DMS 273 (cell line): ENCODE measurements around the gene TLE3.

ENCODE experiments used
- DNase-seq: peaks from one replicate; lab custom pipeline; 2025; ENCODE audit not compliant: unreplicated experiment; lab: John Stamatoyannopoulos, UW

TLE3 gene

DNA sequence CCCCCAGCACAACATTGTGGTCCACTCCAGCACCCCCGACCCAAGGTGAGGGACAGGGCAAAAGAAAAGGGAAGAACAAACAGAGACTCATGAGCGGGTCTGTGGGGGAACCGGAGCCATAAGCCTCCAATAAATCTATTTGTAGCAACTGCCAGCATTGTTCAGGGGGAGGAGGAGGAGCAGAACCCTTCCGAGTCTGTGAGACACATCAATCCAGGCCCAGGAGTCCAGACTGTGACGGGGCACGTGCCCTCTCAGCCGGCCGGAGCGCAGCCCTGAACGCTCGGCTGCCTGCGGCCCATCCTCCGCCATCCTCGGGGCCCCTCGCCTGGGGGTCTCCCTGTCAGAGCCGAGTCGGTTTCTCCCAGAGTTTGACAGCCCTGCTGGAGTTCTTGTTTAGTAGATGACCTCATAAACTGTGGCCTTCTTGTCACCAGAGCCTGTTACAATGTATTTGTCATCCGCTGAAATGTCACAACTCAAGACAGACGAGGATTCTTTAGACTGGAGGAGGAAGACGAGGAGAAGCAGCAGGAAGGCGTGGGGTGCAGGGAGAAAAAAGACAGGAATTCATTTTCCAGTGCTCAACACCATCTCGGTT, 47.9 kb downstream of the TLE3 start:
- DNase-seq, result no peak

DNA sequence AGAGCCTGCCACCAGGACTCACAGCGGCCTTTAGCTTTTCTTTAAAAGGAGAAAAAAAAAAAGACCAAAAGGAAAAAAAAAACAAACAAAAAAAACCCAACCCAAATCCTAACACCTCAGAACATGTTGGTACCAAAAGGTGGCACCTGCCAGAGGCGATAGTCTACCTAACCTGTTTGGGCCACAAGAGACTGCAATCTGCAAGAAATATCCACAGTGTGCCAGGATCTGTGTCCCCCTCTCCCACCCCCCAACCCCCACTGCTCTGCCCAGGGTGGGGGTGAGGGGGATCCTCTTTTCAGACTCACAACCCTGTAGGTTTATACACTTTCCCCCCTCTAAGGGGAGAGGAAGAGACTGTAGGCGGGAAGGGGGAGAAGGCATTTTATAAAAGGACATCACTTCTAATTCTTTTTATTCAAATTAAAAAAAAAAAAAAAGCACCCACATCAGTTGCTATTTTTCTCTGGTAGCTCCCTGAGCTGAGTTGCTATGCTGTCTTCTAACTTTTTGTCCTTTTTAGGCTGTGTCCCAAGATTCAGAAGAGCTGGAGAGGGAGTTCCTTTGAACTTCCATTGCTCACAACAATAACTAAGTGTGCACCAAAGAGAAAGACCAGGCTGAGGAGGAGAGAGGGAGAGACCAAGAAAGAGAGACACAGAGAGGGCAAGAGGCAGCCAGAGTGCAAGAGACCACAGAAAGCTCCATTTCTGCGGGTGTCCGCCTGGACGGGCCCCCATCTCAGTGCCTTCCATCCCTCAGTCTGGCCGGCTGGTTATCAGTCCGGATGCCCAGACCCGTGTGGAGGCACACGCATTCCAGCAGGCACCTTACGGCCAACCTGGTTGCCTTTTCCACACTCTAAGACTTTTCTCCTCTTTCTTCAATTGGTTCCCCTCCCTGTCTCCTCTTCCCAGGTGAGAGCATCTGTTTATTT, 48.9 kb downstream of the TLE3 start:
- DNase-seq, result no peak

DNA sequence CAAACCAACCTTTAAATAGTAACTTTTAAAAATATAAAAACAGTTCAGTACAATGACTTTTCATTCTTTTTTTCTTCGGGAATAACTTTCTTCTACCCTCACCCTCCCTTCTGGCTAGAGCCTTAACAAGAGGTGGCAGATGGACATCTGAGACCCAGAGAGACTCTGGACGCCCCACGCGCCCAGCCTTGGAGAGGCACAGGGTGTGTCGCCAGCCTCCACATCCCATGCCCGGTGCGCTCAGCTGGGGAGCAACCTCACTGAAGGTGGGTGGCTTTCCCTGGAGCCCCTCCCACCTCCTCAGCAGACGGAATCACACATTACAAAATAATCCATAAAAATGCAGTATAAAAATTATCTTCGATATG, 49.5 kb downstream of the TLE3 start:
- DNase-seq, result peak; percentile 12

DNA sequence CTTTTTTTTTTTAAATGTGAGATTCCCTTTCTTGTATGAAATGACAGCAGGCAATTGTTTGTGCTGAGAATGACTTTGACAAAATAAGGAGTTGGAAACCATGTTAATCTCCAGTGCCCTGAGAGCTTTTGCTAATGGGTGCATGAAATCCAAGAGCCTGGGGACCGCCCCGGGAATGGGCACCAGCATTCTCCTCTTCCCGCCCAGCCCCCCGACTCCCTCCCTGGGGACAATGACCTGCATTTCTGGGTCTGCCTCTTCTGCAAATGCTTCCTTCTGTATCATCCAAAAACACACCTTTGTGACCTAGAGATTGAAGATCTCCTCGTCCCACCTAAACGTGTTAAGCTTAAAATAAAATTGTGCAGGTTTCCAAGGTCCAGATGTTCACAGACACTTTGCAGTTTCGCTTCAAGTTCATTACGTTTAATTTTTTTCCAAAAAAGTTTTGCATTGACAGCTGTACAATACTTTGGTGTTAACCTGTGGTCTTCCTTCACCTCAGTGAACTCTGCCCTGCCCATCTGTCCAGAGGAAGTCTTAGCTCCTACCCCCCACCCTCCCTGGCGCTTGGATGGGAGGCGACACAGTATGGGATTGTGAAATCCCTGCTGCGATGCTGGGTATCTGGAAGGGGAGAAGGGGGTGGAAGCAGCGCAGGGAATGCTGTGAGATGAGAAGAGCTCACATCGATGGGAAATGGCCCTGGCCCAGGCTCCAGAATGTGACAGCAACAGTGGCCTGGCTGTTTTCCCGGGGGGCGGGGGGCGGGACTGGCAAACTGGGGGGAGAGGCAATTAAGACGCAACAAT, 50.1 kb downstream of the TLE3 start:
- peak; percentile 9 for DNase-seq

DNA sequence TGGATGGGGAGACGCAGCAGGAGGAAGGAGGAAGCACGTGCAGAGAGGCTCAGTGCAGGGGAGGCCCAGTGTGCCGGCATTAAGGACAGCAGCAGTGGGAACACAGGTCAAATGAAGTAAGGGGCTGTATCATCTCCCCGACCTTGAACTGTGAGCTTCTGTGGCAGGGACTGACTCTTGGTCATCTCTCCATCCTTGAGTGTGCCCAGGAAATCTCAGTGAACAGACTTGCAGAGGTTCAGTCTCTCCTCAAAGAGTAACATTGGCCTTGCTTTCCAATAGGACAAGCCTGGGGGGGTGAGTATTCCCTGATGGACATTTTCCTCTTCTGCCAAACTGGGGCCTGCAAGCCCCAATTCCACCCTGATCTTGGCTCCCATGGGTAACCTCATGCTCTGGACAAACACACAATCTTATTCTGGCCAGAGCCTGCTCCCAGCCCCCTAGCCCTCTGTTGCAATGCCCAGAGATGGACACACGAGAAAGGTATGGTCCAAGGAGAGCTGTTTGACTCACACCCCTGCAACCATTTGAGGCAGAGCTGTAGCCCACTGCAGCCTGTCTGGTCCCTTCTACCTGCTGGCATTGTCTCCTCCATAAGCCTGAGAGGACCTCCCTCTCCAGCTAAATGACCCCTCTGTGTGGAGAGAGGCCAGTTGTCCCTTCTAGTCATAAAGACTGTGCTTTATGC, 50.9 kb downstream of the TLE3 start:
- DNase-seq, result no peak

DNA sequence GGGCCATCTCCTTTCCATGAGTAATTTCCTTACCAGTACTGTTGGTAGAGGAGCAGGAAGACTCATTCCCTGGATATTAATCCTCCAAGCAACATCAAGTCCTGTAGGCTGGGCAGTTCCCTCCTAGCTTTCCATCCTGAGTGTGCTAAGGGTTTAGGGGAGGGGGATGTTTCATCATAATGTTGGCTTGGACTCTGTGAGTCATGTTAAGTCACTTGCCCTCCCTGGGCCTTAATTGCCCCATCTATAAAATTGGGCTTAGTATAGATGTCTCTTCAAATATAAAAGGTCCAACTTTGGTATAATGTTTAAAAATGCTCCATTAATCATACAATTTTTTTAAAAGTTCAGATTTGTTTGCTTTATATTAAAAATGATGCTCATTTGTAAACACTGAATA, 52.7 kb downstream of the TLE3 start:
- DNase-seq, result no peak

DNA sequence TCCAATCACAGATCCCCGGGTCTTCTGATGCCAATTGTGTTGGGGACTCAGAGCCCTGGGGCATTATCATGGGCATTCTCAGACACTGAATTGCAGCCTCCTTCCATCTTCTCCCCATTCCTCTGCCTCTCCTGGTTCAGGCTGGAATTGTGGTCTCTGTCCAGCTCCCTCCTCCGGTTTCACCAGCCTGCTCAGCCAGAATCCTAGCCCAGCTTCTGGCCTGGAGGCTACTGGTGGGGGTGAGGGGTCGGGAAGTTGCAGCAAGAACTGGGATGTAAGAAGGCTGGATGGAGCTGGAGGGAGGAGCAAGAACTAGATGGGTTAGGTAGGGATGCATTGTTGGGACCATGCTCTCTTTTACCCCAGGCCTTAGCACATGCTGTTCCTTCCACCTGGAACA, 53.5 kb downstream of the TLE3 start:
- no peak for DNase-seq

DNA sequence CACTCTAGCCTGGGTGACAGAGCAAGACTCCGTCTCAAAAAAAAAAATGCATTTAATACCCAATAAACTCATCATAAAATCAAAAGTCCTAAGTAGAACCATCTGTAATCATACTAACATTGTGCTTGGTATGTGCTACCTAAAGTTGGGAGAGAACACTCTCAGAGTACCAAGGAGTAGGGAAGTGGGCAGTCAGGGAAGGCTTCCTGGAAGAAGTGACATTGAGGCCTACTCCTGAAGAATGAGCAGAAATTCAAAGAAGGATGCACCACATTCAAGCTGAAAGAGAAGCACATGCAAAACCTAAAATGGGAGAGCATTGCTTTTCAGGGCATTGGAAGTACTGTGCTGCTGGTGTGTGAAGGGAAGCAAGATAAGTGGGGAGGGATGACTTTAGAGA, 54.1 kb downstream of the TLE3 start:
- no peak for DNase-seq

DNA sequence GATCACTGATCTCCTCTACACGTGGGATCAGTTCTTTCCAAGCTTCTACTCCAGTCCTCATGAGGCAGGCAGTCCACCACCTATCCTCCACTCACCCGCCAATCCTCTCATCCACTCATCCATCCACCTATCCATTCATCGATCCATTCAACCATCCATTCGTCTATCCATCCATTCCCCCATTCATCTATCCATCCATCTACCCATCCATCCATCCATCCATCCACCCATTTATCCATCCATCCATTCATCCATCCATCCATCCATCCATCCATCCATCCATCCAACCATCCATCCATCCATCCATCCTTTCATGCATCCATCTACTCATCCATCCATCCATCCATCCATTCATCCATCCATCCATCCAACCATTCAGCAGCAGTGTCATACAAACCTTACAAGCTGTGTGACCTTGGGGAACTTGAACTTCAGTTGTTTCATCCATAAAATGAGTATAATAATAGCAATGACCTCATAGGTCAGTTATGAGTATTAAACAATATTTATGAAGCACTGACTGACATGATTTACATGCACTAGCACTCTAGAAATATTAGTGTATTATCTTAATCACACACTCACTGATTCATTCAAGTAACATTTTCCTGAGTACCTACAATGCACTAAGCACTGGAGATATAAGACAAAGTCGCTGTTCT, 55.0 kb downstream of the TLE3 start:
- no peak for DNase-seq

DNA sequence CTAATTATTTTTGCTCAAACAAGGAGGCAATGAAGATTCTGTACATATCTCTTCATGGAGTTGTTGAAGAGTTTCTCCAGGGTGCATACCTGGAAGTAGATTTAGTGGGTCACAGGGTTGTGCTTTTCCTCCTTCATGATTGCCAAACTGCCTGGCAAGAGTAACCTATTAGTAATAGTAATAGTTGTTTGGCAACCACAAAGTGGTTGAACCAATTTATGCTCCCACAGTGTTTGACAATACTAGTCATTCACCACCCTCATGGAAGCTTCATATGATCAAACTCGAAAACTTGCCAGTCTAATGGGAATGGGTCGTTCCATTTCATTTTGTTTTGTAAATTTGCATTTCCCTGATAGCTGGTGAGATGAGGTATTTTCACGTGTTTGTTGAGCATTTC, 57.8 kb downstream of the TLE3 start:
- no peak for DNase-seq

DNA sequence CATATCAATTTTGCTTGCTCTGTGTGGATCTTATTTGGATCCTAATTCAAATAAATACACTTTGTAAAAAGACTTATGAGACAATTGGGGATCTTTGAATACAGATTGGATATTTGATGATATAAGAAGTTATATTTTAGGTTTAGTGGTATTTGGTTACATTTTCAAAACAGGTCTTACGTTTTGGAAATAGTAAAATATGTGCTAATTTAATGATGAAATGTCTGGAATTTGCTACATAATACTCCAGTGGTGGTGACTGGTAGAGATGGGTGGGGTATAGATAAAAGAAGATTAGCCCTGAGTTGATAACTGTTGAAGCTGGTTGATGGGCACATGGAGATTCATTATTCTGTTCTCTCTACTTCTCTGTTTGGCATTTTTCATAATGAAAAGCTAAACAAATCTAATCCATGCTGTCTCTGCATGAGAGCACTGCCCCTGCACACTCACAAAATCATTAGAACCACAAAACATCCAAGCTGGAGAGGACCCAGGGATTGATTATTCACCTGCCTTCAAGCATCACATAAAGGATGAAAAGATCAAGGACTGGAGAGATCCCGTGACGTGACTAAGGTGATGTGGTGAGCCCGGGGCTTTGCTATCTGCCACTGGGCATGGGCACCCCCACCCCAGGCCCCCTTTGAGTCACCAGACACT, 58.9 kb downstream of the TLE3 start:
- DNase-seq, result no peak

DNA sequence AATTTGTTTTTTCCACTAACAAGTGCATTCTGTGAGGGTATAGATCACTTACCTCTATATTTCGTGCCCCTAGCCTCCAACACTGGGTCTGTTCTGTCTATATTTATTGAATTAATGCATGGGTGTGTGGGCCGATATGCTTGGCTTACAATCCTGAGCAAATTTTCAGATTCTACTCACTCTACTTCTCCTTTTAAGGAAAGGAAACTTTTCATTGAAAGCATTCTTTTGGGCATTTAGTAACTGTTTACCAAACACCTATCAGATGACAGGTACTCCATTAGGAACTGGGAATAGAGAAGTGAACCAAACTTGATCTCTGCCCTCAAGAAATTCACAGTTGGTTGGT, 60.5 kb downstream of the TLE3 start:
- DNase-seq, result no peak

DNA sequence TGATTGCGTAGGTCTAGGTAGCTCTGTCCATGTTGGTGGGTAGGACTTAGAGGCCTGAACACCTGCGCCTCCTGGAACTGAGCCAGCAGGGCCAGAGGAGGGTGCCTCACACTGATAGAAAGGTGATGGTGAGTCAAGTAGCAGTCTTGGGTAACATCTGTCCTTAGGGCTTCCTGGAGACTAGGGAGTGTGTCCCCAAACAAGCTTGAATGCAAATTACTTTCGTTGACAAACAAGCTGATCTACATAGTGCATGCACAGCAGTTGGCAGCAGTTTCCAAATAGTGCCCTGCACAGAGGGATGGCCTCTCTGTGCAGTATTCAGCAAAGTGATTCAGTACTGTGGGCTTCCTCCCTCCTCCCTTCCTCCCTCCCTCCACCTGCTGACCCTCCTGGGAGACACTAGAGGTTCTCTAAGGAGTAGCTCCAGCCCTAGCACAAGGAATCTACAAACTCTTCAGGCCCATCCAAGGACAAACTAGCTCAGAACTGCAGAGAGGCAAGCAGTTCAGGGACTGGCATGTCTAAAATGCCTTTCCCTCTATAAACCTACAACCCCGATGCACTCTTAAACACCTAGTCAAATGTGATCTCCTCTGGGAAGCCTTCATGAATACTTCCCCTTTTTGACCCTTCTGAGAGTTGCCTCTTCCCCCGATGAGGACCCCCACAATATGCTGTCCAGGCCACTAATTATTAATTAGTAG, 61.0 kb downstream of the TLE3 start:
- DNase-seq, result peak; percentile 50

DNA sequence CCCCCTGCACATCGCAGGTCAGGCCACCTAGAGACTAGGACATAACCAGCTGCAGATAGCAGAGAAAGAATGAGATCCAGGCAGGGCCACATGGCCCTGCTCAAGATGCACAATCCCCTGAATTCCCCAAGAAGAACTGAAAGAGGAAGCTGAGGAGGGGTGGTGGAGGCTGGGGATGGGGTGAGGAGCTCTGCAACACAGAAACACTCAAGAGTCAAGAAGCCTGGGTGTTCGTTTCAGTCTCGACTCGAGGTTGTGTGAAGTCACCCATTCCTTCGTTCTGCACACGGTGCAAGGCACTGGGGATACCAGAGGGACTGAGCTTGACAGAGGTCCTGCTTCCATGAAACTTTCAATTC, 62.0 kb downstream of the TLE3 start:
- no peak for DNase-seq

DNA sequence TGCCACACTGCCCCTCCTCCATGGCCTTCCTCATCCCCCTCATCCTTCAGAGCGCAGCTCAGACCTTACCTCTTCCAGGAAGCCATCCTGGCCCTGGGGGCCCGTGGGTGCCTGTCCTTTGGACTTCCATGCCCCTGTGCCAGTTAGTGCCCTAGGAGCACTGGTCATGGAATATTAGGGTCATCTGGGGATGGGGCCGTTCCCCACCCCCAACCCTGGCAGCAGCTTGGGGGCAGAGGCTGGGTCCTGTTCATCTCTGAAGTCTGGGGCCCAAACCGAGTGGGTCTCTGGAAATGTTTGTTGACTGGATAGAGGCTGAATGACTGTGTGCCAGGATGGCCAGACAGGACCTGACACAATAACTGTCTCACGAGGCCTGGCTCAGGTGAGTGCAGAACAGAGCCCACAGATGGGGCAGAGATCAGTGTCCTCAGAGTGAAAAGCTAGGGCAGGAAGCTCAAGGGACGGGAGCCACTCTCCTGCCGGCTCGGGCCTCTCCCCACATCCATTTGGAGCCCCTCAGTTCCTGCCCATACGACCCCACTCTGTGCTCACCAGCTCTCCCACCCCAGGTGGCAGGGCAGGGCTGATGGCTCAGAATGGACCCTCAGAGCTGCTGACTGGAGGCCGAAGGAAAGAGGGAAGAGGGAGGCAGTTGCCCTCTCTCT, 62.5 kb downstream of the TLE3 start:
- no peak for DNase-seq

DNA sequence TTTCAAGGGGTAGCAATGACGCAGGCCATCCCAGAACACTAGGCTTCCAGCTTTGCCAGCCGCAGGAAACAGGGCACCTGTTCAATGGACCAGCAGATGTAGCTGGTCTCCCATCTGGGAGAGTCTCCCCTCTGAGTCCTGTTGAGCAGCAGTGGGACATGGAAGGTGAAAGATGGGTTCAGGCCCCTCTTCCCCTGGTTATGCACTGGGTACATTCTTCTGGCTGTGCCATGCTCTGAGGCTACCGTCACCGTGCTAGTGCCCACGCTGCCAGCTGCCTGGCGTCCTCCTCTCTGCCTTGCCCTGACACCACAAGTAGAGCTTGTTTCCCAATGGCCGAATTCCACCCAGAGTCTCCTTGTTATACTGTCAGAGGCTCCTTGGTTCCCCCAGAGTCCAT, 63.1 kb downstream of the TLE3 start:
- peak; percentile 62 for DNase-seq

DNA sequence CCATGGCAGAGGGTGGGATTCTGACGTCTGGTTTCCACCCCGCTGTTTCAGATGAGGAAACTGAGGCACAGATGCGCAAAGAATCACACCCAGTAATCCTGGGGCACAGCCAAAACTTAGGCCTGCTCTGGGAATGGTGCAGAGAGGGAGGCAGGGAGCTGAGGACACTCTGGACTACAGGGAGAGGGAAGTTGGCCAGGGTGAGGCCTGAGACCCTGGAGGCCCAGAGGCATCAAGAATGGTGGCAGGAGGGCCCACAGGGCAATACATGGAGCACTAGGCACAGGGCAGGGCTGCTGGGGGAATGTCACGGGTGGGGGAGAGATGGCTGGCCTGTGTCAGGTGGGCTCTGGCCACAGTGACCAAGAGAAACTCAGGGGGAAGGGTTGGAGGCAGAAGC, 63.6 kb downstream of the TLE3 start:
- DNase-seq, result no peak

DNA sequence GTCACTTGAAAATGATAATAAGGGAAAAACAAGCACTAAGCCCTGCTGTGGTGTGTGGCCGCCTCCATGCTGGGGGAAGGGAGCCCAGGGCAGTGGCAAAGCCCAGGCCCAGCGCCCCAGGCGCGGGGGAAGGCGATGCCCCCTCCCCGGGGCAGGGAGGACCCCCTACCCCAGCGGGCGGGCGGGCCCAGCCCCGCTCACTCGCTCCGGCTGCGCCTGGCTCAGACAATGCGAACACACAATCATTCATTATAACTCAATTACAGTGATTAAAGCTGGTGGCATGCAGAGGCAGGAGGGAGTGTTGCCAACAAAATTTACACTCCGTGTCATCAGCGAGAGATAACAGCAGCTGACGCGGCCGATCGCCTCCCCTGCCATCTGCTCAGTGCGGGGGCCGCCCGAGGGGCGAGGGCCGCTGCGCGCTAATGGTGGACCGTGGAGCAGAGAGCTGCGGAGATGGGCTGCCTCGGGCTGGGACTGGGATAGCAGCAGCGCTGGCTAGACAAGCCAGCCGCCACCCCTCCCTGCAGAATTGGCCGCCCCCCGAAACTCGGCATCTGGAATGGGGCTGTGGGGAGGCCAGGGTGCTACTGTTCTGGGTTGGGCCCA, 64.1 kb downstream of the TLE3 start:
- DNase-seq, result peak; percentile 85

DNA sequence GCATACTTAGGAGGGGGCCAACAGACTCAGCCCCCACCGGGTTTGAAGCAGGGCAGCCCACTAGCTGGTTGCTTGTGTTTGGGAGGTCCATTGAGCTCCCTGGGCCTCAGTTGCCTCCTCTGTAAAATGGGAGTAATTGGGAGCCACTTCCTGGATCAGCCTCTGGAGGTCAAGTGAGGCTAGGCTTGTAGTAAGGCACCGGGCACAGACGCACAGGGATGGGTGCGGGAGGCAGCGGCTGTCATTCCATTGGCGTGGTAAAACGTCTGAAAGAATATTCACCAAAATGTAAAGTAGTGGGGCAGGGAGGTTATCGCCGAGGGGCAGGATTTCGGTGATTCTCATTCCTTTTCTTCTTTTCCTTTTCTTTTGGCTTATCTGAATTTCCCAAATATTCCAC, 64.6 kb downstream of the TLE3 start:
- DNase-seq, result peak; percentile 22
